GOT3 (cell line): ENCODE data around the gene ACOD1.

Source experiments
- DNase-seq: peaks from one replicate; lab custom pipeline; 2025; ENCODE audit warnings: mixed read lengths; lab: John Stamatoyannopoulos, UW

Gene ACOD1

DNA sequence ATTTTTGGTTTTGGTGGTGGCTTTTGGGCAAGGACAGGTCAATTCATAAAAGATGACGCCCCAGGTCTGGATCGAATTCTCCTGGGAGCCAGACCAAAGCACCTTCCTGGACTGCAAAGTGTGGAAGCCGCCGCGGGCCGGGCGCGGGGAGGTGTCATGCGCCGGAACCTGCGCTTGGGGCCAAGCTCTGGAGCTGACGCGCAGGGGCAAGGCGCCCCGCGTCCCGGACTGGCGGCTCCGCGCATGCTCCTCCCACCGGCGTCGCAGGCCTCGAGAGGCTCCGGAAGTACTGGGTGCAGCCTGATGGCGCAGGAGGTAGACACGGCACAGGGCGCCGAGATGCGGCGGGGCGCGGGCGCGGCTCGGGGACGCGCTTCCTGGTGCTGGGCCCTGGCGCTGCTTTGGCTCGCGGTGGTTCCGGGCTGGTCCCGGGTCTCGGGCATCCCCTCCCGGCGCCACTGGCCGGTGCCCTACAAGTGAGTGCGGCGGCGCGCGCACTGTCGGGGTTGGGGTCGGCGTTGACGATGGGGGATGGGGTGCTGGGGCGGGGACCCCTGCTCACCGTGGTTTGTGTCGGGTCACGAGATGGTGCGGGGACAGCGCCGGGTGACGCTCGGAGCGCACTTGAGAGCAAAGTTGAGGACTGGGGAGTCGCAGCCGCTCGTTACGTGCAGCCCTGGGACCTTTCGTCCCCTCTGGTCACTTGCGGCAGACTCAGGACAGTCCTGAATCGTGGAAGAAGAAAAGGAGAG is 43.7 kb downstream of the ACOD1 start, which contains the start of gene CLN5:
TSS of gene CLN5 (plus strand) at position 286 of the 752 bp plus-strand sequence. CDS start at position 304, 18 bp downstream.
- DNase-seq = peak; percentile 76

DNA sequence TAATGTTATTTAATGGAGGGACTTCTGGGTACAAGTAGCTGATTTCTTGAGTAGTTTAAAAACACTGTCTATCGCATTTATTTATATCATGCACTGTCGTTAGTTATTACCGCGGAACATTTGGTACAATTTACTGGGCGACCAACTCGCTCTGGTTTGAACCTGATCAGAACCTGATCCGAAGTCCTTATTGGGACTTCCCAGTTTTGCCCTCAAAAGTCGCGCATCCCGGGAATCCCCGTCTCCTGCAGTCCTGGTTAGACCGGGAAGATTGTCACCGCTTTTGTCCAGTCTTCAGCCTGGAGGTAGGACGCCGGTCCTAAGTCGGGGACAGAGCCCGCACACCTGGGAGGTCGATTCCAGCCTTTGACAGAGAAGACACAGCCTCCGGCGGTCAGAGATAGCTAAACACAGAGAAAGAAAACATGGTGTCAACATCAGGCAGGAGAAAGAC is 44.3 kb downstream of the ACOD1 start:
- no peak for DNase-seq

DNA sequence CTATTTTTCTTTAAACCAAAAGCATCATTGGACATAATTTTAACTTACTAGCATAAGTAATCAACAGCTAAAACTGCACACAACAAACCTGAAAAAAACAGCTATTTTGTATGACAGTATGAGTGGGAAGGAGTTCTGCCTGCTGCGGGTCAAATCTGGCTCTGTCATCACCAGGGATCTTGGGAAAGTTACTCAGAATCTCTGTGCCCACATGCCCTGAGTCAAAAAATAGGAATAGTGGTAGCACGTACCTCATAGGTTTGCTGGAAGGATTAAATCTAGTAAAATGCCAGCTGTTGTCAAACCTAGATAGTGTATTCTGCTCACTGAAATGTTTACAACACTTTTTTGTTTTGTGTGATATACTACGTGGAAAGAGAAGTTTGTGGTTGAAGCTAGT is 44.7 kb downstream of the ACOD1 start:
- DNase-seq = no peak

DNA sequence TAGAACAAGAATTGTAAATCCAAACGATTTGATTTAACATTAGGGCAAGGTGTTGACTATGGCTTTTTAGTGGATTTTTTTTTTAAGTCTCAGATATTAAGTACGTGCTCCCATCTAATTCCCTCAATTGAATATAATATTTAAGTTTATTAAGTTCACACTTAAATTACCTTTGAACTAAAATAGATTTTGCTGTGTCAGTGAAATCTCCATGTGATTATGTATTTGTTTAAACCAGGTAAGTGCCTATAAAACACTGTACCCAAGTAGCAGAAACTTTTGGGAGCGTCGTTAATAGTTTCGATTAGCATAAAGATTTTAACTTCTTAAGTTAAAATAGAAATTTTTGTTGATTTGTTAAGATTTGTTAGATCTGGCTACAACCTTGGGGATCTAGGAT is 45.2 kb downstream of the ACOD1 start:
- no peak for DNase-seq

- no peak for DNase-seq
Measured at GRCh38 chr13:76994281-76994680, 46.0 kb downstream of the ACOD1 start.

GRCh38 chr13:77000475-77000874 is 52.2 kb downstream of the ACOD1 start:
- DNase-seq = no peak

GRCh38 chr13:77001540-77001939 is 53.2 kb downstream of the ACOD1 start:
- no peak for DNase-seq

DNA sequence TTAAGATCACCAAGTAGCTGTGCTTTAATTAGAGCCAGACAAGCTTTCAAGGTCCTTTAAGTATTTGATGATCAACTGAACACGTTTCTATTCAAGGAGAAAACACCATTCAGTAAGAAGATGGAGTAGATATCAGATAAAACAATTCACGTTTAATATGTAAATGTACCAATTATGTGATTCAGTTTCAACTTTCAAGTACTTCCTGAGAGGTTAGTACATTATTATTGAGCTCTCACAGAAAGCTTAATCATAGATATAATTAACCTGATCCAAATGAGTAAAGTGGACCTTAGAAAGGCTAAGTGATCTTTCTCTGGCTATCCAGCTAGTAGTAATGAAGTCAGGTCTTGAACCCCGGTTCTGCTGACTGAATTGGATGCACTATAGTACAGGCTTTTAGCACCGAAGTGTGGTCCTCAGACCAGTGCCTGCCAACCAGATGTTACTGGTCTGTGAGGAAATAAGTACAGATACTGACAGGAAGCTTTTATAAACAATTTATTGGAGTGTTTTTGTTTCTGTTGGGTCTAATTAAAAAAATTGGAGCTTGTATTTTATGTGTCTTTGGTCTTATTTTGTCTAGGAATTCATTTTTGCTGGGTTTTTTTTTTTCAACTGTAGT is 53.8 kb downstream of the ACOD1 start:
- DNase-seq = no peak

DNA sequence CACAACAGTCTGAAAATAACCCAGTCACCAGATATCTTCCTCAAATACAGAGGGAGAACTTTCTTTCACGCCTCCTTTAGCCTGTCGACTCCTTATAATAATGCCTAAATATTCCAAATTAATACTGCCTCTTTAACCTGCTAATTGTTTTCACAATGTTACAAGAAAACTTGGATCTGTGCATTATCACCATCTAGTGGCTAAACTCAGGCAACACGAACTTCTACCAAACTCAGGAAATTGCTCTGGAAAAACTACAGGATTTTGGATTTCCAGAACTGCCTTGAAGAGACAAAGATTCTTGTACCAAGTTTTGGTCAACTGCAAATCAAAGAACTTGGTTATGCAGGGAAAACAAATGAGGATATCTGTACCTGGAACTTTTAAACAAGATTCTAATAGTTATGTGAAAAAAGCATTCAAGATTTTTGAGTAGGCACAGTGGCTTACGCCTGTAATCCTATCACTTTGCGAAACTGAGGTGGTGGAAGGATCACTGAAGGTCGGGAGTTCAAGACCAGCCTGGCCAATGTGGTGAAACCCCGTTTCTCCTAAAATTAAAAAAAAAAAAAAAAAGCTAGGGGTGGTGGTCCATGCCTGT is 54.4 kb downstream of the ACOD1 start:
- no peak for DNase-seq
